Activated CD8-positive, alpha-beta memory T cell treated with anti-CD3 and anti-CD28 coated beads, Interleukin-2, amount 50 U/mL, for 24 hours (primary cell): ENCODE data around the gene MYO9B.

Experiments
- DNase-seq: peaks from one replicate; pipeline ENCODE4 v3.0.0-alpha.2; 2020; ENCODE audit errors: extremely low read depth

Gene MYO9B

GRCh38 chr19:17075035-17075863, at the start of gene MYO9B, which contains the start of gene HAUS8:
MYO9B (plus strand) TSS chr19:17075777; CDS start chr19:17101718, 25,941 bp downstream.
HAUS8 (minus strand) TSS chr19:17075452; CDS start chr19:17075422, 30 bp downstream.
- peak; percentile 99 for DNase-seq

- no peak for DNase-seq
Measured at GRCh38 chr19:17025991-17026658, 49.5 kb upstream of the MYO9B start.

GRCh38 chr19:17026706-17027534, 48.7 kb upstream of the MYO9B start, which contains the start of gene CPAMD8:
CPAMD8 (minus strand) TSS chr19:17026810; CDS start chr19:17026642, 168 bp downstream.
- DNase-seq, result no peak

- DNase-seq, result no peak
Measured at GRCh38 chr19:17027535-17027975, 48.0 kb upstream of the MYO9B start.

- DNase-seq, result no peak
Measured at GRCh38 chr19:17031741-17032140, 43.8 kb upstream of the MYO9B start.

GRCh38 chr19:17035842-17036424, 39.6 kb upstream of the MYO9B start:
- DNase-seq, result no peak

GRCh38 chr19:17036640-17037039, 38.9 kb upstream of the MYO9B start:
- DNase-seq, result no peak

GRCh38 chr19:17037184-17037583, 38.4 kb upstream of the MYO9B start:
- DNase-seq, result no peak

- DNase-seq, result no peak
Measured at GRCh38 chr19:17037966-17038500, 37.5 kb upstream of the MYO9B start.

- no peak for DNase-seq
Measured at GRCh38 chr19:17041976-17042375, 33.6 kb upstream of the MYO9B start.

GRCh38 chr19:17043744-17044143, 31.8 kb upstream of the MYO9B start:
- no peak for DNase-seq

- no peak for DNase-seq
Measured at GRCh38 chr19:17045907-17046502, 29.6 kb upstream of the MYO9B start.

- DNase-seq, result no peak
Measured at GRCh38 chr19:17048885-17049453, 26.6 kb upstream of the MYO9B start.

- DNase-seq, result no peak
Measured at GRCh38 chr19:17049711-17050280, 25.8 kb upstream of the MYO9B start.

GRCh38 chr19:17052439-17052838, 23.1 kb upstream of the MYO9B start:
- DNase-seq, result no peak

- DNase-seq, result no peak
Measured at GRCh38 chr19:17054746-17055145, 20.8 kb upstream of the MYO9B start.

- DNase-seq, result no peak
Measured at GRCh38 chr19:17055636-17056035, 19.9 kb upstream of the MYO9B start.

GRCh38 chr19:17058236-17058635, 17.3 kb upstream of the MYO9B start:
- no peak for DNase-seq

GRCh38 chr19:17060802-17061201, 14.8 kb upstream of the MYO9B start:
- no peak for DNase-seq

GRCh38 chr19:17061205-17061604, 14.4 kb upstream of the MYO9B start:
- no peak for DNase-seq
